DOHH2 (cell line): Measurements from ENCODE around the gene NUDT4.

Experiments
- H3F3A ChIP-seq: fragments of 200-600 bp; sonication (generic), shearing (Covaris generic); 2 replicates; pipeline ENCODE4 v1.6.0; 2016; ENCODE audit warnings: antibody characterized with exemption, mild to moderate bottlenecking; ENCODE audit not compliant: control insufficient read depth, insufficient read depth
- H3K27ac ChIP-seq: fragments of 200-600 bp; sonication (generic); 2 replicates; pipeline ENCODE4 v1.5.1; 2014; ENCODE audit warnings: low read depth, mild to moderate bottlenecking, low read length, moderate library complexity
- H3K27me3 ChIP-seq: fragments of 200-600 bp; sonication (generic); 2 replicates; pipeline ENCODE4 v1.6.1; 2014; ENCODE audit warnings: mild to moderate bottlenecking, low read length, mixed read lengths; ENCODE audit not compliant: control insufficient read depth
- H3K36me3 ChIP-seq: fragments of 200-600 bp; sonication (generic); 2 replicates; pipeline ENCODE4 v1.6.1; 2014; ENCODE audit warnings: mild to moderate bottlenecking, low read length, moderate library complexity, mixed read lengths; ENCODE audit not compliant: control insufficient read depth
- H3K4me1 ChIP-seq: fragments of 200-600 bp; sonication (generic); 2 replicates; pipeline ENCODE4 v1.6.1; 2014; ENCODE audit warnings: mild to moderate bottlenecking, low read length, mixed read lengths; ENCODE audit not compliant: control insufficient read depth
- H3K4me2 ChIP-seq: fragments of 200-600 bp; sonication (generic); 2 replicates; pipeline ENCODE4 v1.6.0; 2014; ENCODE audit warnings: mild to moderate bottlenecking, low read length, moderate library complexity
- H3K4me3 ChIP-seq: fragments of 200-600 bp; sonication (generic); 2 replicates; pipeline ENCODE4 v1.5.1; 2014; ENCODE audit warnings: mild to moderate bottlenecking, low read length, mixed read lengths
- H3K79me2 ChIP-seq: fragments of 200-600 bp; sonication (generic); 2 replicates; pipeline ENCODE4 v1.6.1; 2014; ENCODE audit warnings: mild to moderate bottlenecking, low read length, mixed read lengths; ENCODE audit not compliant: control insufficient read depth
- H3K9me2 ChIP-seq: fragments of 200-600 bp; sonication (generic); replicated peaks from 2 replicates; pipeline ENCODE4 v1.6.1; 2014; ENCODE audit warnings: mild to moderate bottlenecking, low read length, mixed read lengths; ENCODE audit not compliant: control insufficient read depth
- H3K9me3 ChIP-seq: fragments of 200-600 bp; sonication (generic); 2 replicates; pipeline ENCODE4 v1.6.1; 2014; ENCODE audit warnings: antibody characterized with exemption, low read length, mixed read lengths; ENCODE audit not compliant: control insufficient read depth, insufficient read depth
- H4K20me1 ChIP-seq: fragments of 200-600 bp; sonication (generic); 2 replicates; pipeline ENCODE4 v1.6.0; 2014; ENCODE audit warnings: low read depth, mild to moderate bottlenecking, antibody characterized with exemption, low read length, moderate library complexity; ENCODE audit not compliant: control insufficient read depth, insufficient read depth
- CTCF ChIP-seq: fragments of 200-600 bp; sonication (generic); IDR thresholded peaks from one replicate; pipeline ENCODE4 v1.5.1; 2014; ENCODE audit warnings: antibody characterized with exemption, mild to moderate bottlenecking, low read depth, low read length; ENCODE audit not compliant: poor library complexity, severe bottlenecking
- EZH2phosphoT487 ChIP-seq: fragments of 200-600 bp; sonication (generic); IDR thresholded peaks from 2 replicates; pipeline ENCODE4 v1.6.1; 2017; ENCODE audit warnings: borderline replicate concordance, mild to moderate bottlenecking, antibody characterized with exemption, low read length, moderate library complexity, mixed read lengths

NUDT4 gene

GRCh38 chr12:93366422-93366821 is 11.3 kb upstream of the NUDT4 start:
- Histone ChIP-seq H3K27me3 (no peaks in the 10 kb centered on the region), H3K27ac (no peak overlapping the region), H3K9me3 (no peaks in the 10 kb centered on the region), H3K36me3 (no peaks in the 10 kb centered on the region), H3K4me2 (no peak overlapping the region), H3K9me2 (no peaks in the 10 kb centered on the region), H3K4me3 (no peak overlapping the region), H3K4me1 (no peaks in the 10 kb centered on the region), H4K20me1 (no peaks in the 10 kb centered on the region), H3K79me2 (no peaks in the 10 kb centered on the region), H3F3A (no peaks in the 10 kb centered on the region)
- TF ChIP-seq EZH2phosphoT487 (no peak), CTCF (no peak)

GRCh38 chr12:93368766-93369165 is 9.0 kb upstream of the NUDT4 start:
- no peaks in the 10 kb centered on the region for H4K20me1 ChIP-seq
- H3K9me2 ChIP-seq, result no peaks in the 10 kb centered on the region
- no peaks in the 10 kb centered on the region for H3K9me3 ChIP-seq
- no peaks in the 10 kb centered on the region for H3K27me3 ChIP-seq
- no peak overlapping the region for H3K27ac ChIP-seq
- H3K4me2 ChIP-seq, result no peak overlapping the region
- peaks cover 1% of the 10 kb centered on the region for H3K4me1 ChIP-seq
- no peak for TF ChIP-seq EZH2phosphoT487
- TF ChIP-seq CTCF, result no peak
- no peaks in the 10 kb centered on the region for H3F3A ChIP-seq
- no peaks in the 10 kb centered on the region for H3K79me2 ChIP-seq
- no peaks in the 10 kb centered on the region for H3K36me3 ChIP-seq
- H3K4me3 ChIP-seq, result no peak overlapping the region

- Histone ChIP-seq H3K36me3 (no peaks in the 10 kb centered on the region), H3F3A (0 out of 2 replicates have a peak, but pooled peaks cover 2% of the 10 kb centered on the region), H3K4me3 (no peak overlapping the region), H3K27ac (no peak overlapping the region), H3K4me1 (peaks cover 6% of the 10 kb centered on the region), H4K20me1 (no peaks in the 10 kb centered on the region), H3K79me2 (no peaks in the 10 kb centered on the region), H3K4me2 (no peak overlapping the region), H3K9me3 (no peaks in the 10 kb centered on the region), H3K27me3 (no peaks in the 10 kb centered on the region), H3K9me2 (no peaks in the 10 kb centered on the region)
- TF ChIP-seq EZH2phosphoT487, result no peak
- no peak for TF ChIP-seq CTCF
These were observed 8.2 kb upstream of the NUDT4 start for GRCh38 chr12:93369505-93369904.

GRCh38 chr12:93370947-93371346 is 6.8 kb upstream of the NUDT4 start:
- H3K27me3 ChIP-seq, result no peaks in the 10 kb centered on the region
- H3K9me2 ChIP-seq, result no peaks in the 10 kb centered on the region
- TF ChIP-seq CTCF (no peak), EZH2phosphoT487 (no peak)
- H3K79me2 ChIP-seq, result no peaks in the 10 kb centered on the region
- H3K9me3 ChIP-seq, result no peaks in the 10 kb centered on the region
- peaks cover 6% of the 10 kb centered on the region for H3K4me1 ChIP-seq
- no peak overlapping the region for H3K4me3 ChIP-seq
- H3K27ac ChIP-seq, result no peak overlapping the region
- no peak overlapping the region for H3K4me2 ChIP-seq
- no peaks in the 10 kb centered on the region for H3K36me3 ChIP-seq
- 0 out of 2 replicates have a peak, but pooled peaks cover 2% of the 10 kb centered on the region for H3F3A ChIP-seq
- no peaks in the 10 kb centered on the region for H4K20me1 ChIP-seq
